Heart left ventricle (tissue), 16 donors: Measurements from ENCODE around the gene ABCG5. TPM values are rescaled to one million over a fixed set of nuclear protein-coding genes. Genes with fewer than 3 reads are reported as not detected.

Source experiments
- ATAC-seq, 4 donors: fragments of 200-7000 bp; cut with Tn5 transposase; one replicate each; pipeline ENCODE4 v1.9.1; 2020 to 2022; ENCODE audit warnings: moderate library complexity in 4 of 4, mild to moderate bottlenecking in 3 of 4, moderate number of reproducible peaks in 1 of 4
- DNase-seq, 5 donors: peaks; one replicate each; pipeline ENCODE4 v3.0.0-alpha.2; 2020
- H3K27ac ChIP-seq, 12 donors: fragments of 200-600 bp; sonication (generic) in 4 of 12; one replicate each; pipeline versions ENCODE4 v1.5.0 to v1.8.0; 2016 to 2022; ENCODE audit warnings: mild to moderate bottlenecking in 2 of 12
- H3K27me3 ChIP-seq, 9 donors: fragments of 200-600 bp; sonication (generic) in 2 of 9; one replicate each; pipeline versions ENCODE4 v1.5.1 to v1.8.0; 2016 to 2022; ENCODE audit warnings: mild to moderate bottlenecking in 3 of 9
- H3K36me3 ChIP-seq, 9 donors: fragments of 200-600 bp; sonication (generic) in 2 of 9; one replicate each; pipeline versions ENCODE4 v1.5.0 to v1.8.0; 2018 to 2022; ENCODE audit warnings: mild to moderate bottlenecking in 2 of 9
- H3K4me1 ChIP-seq, 12 donors: fragments of 200-600 bp; sonication (generic) in 4 of 12; one replicate each; pipeline versions ENCODE4 v1.5.0 to v1.8.0; 2016 to 2022; ENCODE audit warnings: mild to moderate bottlenecking in 3 of 12
- H3K4me3 ChIP-seq, 12 donors: fragments of 200-600 bp; sonication (generic) in 4 of 12; one replicate each; pipeline versions ENCODE4 v1.5.0 to v1.8.0; 2017 to 2022; ENCODE audit warnings: mild to moderate bottlenecking in 9 of 12, moderate library complexity in 4 of 12
- H3K9me3 ChIP-seq, 12 donors: fragments of 200-600 bp; sonication (generic) in 4 of 12; one replicate each; pipeline versions ENCODE4 v1.5.0 to v1.8.0; 2016 to 2022; ENCODE audit warnings: mild to moderate bottlenecking in 1 of 12
- POLR2A ChIP-seq, 2 donors: fragments of 450-650 bp; IDR thresholded peaks; one replicate each; pipeline ENCODE4 v1.6.1; 2017; ENCODE audit warnings: antibody characterized with exemption in 2 of 2, mild to moderate bottlenecking in 2 of 2, moderate library complexity in 2 of 2
- WGBS, 4 donors: extraction: QIAGEN DNeasy Blood & Tissue Kit in 2 of 4; methylation state at CpG; one replicate each; pipeline versions ENCODE4 v1.1.5 to v1.1.7; 2013 to 2018; 5-methylcytosine and 5-hydroxymethylcytosine counted together
- intact Hi-C, 10 donors: fragments of 100-400 bp; cut with DNase I; formaldehyde crosslinking; loops; one replicate each; pipeline versions ENCODE4 v1.11.1 to v1.14.2; 2022
- polyA plus RNA-seq, 2 donors: library from polyadenylated mRNA; stranded (reverse); fragments of 200-250 nt; gene quantifications; one replicate each; pipeline ENCODE4 v1.2.3, GENCODE V29; 2013
- total RNA-seq, 9 donors: library from RNA; depleted of rRNA in 2 of 9; stranded (reverse); fragments of >200 nt in 2 of 9; fragmentation: NEBNext Ultra II Directional in 3 of 9; extraction: Animal tissue kit (Norgen Biotek cat#: 25700) in 3 of 9; gene quantifications; one replicate each; pipeline versions ENCODE4 v1.1.0 to v1.2.4, GENCODE V29; 2016 to 2023
- TF ChIP-seq, protein P1 (sequence below), 12 donors: fragments of 200-600 bp; sonication (generic) in 4 of 12; IDR thresholded peaks; one replicate each; pipeline versions ENCODE4 v1.5.0 to v1.8.0; 2018 to 2022; ENCODE audit warnings: antibody characterized with exemption in 12 of 12, mild to moderate bottlenecking in 5 of 12
- donor health status: ischemic (EF 13 %, LVEDD 7.1; RV severe dilation, severe dysfunction).
- donor health status: healthy with polysubstance abuse.
- donor health status: DM: no; HTN: yes; CAD: no.
- donor health status: DM: no; HTN: no; CAD: no.
- donor health status: ischemic (EF 25% LVEDD 6.9; RV normal size, moderate dysfunction).
- donor health status: ischemic (EF 25% LVEDD 5.7; RV mildly dilated, moderate dysfunction).
- donor health status: healthy.
- donor health status: DM: yes; HTN: yes; CAD: no.
- donor health status: ischemic (EF 35%, LVEDD 5.7; RV mildly dilated, moderate dysfunction).
- donor health status: nonischemic (EF 11% LVEDD 7.7; RV severe dilation, severe dysfunction).
- donor health status: DM: yes; HTN: yes; CAD: no.
- donor health status: PGD.
- donor health status: ischemic (EF 29% LVEDD 5.4; RV normal size, mild dysfunction).
- donor health status: nonischemic (EF 23%, LVEDD 6.1; RV moderate dilation, normal function).

Gene ABCG5
- total and polyA plus RNA-seq, 11 donors, result not detected

GRCh38 chr2:43854671-43855070 is 16.0 kb upstream of the ABCG5 start:
- H3K9me3 ChIP-seq, result no peaks in the 10 kb centered on the region
- H3K27ac ChIP-seq, result no peak overlapping the region
- H3K36me3 ChIP-seq, result no peaks in the 10 kb centered on the region
- ATAC-seq (no peak), DNase-seq (no peak)
- WGBS, 4 donors, result 72 to 88% (median 80%) methylated on average over 3 of the region's 3 CpGs
- no peaks in the 10 kb centered on the region for H3K4me1 ChIP-seq
- TF ChIP-seq POLR2A (IDR thresholded peaks at IDR 0.05), result no peak
- TF ChIP-seq, protein P1, sequence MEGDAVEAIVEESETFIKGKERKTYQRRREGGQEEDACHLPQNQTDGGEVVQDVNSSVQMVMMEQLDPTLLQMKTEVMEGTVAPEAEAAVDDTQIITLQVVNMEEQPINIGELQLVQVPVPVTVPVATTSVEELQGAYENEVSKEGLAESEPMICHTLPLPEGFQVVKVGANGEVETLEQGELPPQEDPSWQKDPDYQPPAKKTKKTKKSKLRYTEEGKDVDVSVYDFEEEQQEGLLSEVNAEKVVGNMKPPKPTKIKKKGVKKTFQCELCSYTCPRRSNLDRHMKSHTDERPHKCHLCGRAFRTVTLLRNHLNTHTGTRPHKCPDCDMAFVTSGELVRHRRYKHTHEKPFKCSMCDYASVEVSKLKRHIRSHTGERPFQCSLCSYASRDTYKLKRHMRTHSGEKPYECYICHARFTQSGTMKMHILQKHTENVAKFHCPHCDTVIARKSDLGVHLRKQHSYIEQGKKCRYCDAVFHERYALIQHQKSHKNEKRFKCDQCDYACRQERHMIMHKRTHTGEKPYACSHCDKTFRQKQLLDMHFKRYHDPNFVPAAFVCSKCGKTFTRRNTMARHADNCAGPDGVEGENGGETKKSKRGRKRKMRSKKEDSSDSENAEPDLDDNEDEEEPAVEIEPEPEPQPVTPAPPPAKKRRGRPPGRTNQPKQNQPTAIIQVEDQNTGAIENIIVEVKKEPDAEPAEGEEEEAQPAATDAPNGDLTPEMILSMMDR (IDR thresholded peaks at IDR 0.05), result no peak
- H3K4me3 ChIP-seq, result no peak overlapping the region
- peaks cover 0 to 74% (median 18%) of the 10 kb centered on the region in 9 donors for H3K27me3 ChIP-seq
- intact Hi-C loops, result no loop called here

- 70 to 89% (median 78%) methylated on average over 8 to 10 of the region's 10 CpGs for WGBS, 4 donors
- Histone ChIP-seq H3K4me1 (no peaks in the 10 kb centered on the region), H3K4me3 (no peak overlapping the region), H3K36me3 (no peaks in the 10 kb centered on the region), H3K27me3 (peaks cover 0 to 63% (median 13%) of the 10 kb centered on the region in 9 donors), H3K9me3 (no peaks in the 10 kb centered on the region), H3K27ac (no peak overlapping the region)
- no peak for DNase-seq
- intact Hi-C loops, result no loop called here
- TF ChIP-seq POLR2A (IDR thresholded peaks at IDR 0.05), result no peak
- peak in 1 of 4 donors; percentile 24 for ATAC-seq
Observed at GRCh38 chr2:43853141-43854081, 14.8 kb upstream of the ABCG5 start.

GRCh38 chr2:43852196-43852730 is 13.6 kb upstream of the ABCG5 start:
- DNase-seq (no peak), ATAC-seq (peak in 1 of 4 donors; percentile 18)
- Histone ChIP-seq H3K27ac (no peak overlapping the region), H3K9me3 (no peaks in the 10 kb centered on the region), H3K27me3 (peaks cover 0 to 54% (median 13%) of the 10 kb centered on the region in 9 donors), H3K36me3 (no peaks in the 10 kb centered on the region), H3K4me1 (no peaks in the 10 kb centered on the region), H3K4me3 (no peak overlapping the region)
- WGBS, 4 donors, result 91 to 94% (median 93%) methylated on average over 10 to 21 of the region's 21 CpGs
- intact Hi-C loops, result no loop called here
- TF ChIP-seq POLR2A (IDR thresholded peaks at IDR 0.05), result no peak
- TF ChIP-seq, protein P1 (IDR thresholded peaks at IDR 0.05), result no peak

- ATAC-seq, result no peak
- H3K9me3 ChIP-seq, result no peaks in the 10 kb centered on the region
- TF ChIP-seq, protein P1 (IDR thresholded peaks at IDR 0.05), result no peak
- no peak for TF ChIP-seq POLR2A (IDR thresholded peaks at IDR 0.05)
- H3K27ac ChIP-seq, result no peak overlapping the region
- H3K4me3 ChIP-seq, result no peak overlapping the region
- DNase-seq, result no peak
- intact Hi-C loops, result no loop called here
- no peaks in the 10 kb centered on the region for H3K36me3 ChIP-seq
- H3K4me1 ChIP-seq, result no peaks in the 10 kb centered on the region
- peaks cover 0 to 45% (median 13%) of the 10 kb centered on the region in 9 donors for H3K27me3 ChIP-seq
- 80 to 92% (median 85%) methylated on average over 10 to 20 of the region's 20 CpGs for WGBS, 4 donors
Observed at GRCh38 chr2:43851011-43851980, 12.7 kb upstream of the ABCG5 start.
